Islet of Langerhans (tissue), 1 donor: ENCODE results near the gene KDM4B.
"Not testable (repeated sequence)": the region's sequence is repeated elsewhere in the genome, so short reads cannot be mapped to it uniquely, and the experiment has no call there.

Experiments used
- FAIRE-seq: peaks from one replicate; lab custom pipeline; 2011; peaks lifted over from hg19 to GRCh38; lab: Jason Lieb, UNC

KDM4B gene

DNA sequence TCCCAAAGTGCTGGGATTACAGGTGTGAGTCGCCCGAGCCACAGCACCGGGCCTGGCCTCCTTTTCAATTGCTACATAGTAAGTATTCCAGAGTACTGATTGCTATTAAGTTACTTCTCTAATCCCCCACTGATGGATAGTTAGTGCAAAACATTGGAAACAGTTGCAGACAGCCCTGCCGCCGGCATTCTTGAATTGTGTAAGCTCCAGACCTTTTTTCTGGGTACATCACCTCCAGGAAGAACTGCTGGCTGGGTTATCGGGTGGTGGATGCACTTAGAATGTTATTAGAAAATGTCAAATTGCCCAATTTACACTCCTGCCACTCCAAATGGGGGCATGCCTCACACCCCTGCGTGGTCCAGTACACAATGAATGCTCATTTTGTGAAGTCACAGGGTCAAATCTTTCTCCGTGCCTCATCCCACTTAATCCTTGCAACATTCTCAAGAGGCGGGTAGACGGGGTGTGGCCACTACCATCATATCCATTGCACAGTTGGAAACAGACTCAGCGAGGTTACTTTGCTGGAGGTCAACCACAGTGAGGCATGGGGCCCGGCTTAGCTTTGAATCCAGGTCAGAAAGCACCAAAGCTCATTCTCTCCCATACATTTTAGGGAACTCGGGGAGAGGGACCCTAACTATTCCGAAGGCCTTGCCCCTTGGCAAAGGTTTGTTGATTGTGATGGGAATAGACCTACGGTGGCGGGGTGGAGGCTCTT is 1.0 kb upstream of the KDM4B start:
- FAIRE-seq: no peak

DNA sequence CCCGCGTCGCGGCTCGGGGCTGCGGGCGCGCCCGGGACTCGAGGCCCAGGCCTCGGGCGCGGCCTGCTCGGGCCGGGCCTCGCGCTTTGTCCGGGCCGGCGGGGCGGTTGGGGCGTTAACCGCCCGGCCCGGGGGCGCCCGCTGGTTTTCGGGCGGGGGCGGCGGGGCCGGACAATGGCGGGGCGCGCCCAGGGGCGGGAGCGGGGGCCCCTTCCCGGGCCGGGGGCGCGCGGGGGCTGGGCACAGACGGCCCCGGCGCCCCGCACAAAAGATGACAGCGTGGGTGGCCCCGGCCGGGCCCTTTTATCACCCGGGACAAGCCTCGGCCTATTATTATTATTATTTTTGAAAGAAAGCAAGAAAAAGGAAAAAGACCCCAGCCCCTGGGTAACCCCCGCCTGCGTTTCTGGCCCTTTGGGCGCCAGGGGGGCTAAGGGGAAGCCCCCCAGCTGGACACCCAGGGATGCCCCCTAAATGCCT is 419 bp downstream of the KDM4B start:
- FAIRE-seq: no peak

DNA sequence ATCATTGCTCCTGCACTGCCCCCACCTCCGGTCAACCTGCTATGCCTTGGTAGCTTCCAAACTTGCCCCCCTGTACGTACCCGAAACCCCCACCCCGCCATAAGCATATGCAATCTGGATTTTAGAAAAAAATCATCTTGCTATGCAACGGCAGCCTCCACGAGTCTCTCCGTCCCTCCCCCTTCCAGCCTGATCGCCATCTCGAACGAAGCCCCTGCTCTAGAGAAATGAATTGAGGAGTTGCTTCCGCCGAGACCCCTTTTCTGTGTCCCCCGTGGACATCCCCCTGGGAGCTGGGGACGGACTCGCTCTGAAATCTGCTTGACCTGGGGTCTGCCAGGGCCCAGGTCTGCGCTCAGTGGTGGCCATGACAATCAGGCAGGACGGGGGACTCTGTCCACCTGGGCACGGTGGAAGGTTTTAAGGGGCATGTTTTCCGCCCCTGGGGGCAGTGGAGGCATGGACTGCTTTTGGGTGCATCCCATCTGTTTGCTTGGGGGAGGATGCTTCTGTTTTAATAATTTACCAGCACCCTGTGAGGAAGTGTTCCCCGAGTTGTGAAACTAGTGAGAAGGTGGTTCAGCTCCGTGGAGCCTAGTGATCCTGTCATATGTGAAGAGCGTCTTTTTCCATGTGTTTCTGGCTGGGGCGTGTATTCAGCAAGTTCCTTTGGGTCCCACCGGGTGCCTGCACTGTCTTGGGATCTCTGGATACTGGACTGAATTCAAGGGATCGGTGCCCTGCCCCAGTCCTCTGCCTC is 1.0 kb downstream of the KDM4B start:
- no peak for FAIRE-seq

DNA sequence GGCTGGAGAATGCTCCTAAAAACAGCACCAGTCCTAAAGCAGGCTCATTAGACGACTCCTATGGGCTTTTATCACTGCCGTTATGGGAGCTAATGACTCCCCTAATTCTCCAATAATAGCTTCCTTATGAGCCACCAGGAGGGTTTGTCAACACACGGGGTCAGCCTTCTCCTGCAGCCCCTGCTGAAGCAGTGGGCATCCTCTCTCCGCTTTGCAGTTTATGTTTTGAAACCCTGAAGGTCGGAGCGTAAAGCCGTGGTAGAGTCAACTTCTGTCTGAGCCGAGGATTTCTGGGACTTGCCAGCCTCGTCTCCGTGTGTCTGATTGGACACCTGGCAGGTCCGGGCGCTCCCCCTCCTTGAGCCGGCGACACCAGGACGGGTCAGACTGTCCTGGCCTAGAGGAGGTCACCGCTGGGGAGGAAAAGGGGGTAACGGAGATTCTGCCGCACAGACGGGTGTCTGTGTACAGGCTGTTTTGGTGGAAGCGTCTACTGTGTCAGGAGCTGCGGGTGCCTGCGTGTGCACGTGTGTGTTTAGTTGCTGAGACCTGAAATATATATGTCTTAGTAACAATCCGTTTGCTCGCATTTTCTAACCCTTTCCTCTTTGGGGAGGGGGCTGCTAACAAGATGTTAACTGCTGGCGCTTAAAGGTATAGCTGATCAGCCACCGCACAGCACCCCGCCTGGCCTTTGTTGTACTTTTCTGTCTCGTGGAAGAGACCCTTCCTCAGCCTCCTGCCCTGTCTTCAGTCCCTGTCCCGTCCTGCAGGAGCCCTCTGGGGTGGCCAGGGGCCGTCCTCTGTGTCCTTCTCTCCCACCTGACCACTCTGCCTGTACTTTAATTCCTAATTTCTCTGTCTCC is 1.9 kb downstream of the KDM4B start:
- FAIRE-seq: no peak

DNA sequence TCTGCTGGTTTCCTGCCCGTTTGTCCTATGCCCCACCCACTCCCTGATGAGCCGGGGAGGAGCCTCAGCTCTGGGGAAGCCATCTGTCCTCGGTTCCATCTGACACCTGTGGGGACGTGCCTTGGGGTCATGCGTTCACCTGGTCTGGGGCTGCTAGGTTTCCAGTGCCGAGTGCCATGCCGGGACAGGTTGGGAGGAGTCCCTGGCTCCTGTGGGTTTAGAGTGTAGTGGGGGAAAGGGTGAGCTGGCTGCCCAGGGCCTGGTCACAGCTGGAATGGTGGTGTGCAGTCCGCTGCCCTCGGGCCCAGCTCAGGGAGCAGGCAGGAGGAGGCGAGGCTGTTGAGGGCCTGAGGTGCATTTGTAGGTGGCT is 2.5 kb downstream of the KDM4B start:
- no peak for FAIRE-seq

DNA sequence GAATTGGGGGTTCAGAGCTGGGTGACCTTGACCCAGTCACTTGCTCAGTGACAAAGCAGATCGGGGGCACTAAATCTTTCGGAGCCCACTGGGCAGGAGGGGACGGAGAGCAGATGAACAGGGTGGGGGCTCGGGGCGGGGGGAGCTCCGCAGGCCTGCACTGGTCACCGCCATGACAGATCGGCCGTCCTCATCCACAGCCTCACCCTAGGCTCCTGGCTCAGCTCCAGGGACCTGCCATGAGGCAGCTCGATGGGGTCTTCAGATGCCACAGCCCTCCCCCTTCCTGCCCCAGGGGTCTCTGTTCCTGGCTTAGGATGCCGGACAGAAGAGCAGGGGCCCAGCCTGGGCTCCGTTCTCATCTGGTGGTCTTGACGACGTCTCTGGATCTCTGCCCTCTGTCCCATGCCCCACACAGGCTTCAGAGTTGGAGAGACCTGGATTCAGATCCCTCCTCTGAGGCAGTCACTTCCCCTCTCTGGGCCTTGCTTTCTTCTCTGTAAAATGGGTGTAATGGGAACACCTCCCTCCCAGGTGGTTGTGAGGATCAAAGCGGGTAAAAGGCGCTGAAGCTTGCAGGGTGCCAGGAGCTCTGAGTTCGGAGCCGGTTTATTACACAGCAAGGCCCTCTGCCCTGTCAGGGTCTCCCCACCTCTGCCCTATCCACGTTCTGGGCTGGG is 3.0 kb downstream of the KDM4B start:
- no peak for FAIRE-seq

DNA sequence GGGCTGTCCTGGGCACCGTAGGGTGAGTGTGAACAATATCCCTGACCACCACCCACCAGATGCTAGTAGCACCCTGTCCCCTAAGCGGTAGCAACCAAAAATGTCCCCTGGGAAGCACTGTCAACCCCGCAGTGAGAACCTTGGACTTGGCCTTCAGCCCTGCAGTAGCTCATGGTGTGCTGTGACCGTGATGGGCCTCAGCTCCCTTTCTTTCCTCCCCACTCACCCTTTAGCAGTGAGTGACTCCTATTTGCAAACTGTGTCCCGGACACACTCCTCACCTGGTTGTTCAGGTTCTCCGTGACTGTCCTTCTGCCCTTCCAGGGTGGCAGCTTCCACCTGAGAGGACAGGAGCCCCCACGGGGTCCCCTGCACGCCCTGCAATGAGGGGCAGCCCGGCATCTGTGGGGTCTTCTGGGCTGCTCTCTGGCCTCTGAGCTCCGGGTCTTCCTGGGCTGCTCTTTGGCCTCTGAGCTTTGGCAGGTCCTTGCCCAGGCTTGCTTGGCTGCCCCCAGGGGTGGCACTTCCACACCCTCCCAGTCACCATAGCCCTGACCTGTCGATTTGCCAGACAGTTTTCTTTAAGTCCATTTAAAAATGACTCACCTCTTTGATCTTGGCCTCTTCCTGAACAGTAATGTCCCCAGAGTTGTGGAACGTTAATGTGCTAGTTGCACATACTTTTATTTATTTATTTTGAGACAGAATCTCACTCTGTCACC is 3.8 kb downstream of the KDM4B start:
- no peak for FAIRE-seq

DNA sequence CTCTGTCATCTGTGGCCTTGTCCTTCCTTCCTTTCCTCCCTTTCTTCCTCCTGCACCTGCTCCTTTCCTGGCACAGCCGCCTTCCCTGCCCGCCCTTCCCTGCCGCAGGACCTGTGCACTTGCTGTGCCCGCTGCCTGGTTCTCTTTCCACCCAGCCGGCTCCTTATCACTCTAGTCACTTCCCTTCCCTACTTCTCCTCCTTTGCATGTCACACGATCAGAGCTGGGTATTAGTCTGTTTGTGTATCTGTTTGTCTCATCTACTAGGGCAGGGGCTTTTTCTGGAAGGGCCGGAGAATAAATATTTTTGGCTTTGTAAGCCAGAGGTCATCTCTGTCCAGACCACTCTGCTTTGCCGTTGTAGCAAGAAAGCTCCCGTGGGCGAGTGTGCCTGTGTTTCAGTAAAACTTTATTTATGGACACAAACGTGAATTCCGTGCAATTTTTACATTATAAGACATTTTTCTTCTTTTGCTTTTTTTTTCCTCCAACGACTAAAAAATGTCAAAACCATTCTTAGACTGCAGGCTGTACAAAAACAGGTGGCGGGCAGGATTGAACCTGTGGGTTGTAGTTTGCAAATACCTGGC is 6.1 kb downstream of the KDM4B start:
- no peak for FAIRE-seq

DNA sequence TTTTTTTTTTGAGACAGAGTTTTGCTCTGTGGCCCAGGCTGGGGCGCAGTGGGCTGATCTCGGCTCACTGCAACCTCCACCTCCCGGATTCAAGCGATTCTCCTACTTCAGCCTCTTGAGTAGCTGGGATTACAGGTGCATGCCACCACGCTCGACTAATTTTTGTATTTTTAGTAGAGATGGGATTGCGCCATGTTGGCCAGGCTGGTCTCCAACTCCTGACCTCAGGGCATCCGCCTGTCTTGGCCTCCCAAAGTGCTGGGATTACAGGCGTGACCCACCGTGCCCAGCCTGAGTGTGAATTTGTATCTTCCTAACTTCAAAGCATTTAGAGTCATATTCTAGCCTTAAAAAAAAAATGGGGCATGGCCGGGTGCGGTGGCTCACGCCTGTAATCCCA is 6.7 kb downstream of the KDM4B start:
- FAIRE-seq: not testable (repeated sequence)

DNA sequence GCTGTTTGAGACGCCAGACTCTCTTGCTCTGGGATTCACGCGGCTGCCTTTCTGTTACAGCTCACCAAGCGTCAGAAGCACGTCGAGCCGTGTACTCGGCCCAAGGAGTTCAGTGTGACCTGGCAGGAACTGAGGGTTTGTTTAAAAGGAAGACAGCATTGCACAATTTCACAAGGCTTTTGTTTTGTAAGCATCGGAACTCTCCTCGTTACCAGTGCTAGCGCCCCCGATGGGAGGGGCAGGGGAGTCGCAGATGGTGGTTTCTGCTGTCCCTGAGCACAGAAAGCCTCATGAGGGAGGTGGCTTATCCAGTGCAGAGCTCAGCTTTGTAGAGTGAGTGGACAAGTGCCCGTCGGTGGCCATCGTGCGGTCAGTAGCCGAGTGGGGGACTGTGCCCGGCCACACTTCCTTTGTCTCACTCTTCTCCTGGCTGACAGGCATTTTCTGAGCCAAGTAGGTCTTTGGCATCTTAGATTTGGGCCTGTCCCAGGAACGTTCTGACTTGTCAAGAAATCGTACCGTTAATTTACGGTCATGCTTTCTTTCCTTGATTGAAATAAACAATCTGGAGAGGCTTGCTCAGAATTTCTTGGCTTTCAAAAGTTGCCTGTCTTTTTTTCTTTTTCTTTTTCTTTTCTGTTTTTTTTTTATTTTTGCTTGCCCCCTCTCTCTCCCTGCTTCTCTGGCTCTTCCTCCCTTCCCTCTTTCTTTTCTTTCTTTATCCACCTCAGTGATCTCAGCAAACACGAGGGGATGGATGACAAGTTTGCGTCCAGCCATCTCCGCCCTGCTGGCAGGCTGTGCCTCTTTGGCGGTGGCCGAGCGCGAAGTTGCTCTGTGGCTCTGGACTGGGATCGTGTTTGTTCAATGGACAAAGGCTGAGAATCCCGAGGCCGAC is 7.7 kb downstream of the KDM4B start:
- no peak for FAIRE-seq

DNA sequence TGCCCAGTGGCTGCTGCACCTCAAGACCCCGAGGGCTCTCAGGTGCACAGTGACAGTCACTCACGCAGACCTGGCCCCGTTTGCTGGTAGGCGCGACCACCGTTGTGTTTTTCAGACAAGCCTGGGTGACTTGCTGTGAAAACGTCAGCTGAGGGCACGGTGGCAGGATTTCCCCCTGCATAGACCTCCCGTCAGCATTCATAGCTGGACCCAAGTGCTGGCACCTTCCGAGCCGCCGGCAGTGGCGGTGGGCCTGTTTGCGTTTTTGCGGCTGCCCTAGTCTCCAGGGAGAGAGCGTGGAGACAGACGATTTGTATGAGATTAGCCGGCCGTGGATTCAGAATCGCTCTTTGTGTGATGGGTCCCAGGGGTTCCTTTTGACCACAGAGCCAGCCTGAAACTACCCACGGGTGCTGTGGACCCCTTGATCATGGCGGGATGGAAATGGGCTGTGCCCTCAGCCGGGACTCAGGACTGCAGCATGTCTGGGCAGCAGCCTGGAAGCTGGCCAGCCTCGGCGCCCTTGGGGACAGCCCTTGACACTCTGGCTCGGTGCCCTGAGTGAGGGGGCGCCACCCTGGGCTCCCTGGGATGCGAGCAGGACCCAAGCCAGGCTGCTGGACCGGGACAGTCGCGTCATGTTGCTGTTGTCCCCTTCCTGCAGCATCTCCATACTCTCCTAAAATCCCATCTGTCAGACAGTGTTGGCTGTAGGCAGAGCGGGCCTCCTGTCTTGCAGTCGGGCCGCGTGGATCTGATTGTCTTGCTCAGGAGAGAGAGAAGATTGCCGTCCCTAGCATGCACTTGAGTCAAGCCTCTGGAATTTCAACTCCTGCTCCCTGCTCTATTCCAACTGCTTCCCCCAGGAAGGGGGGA is 8.6 kb downstream of the KDM4B start:
- no peak for FAIRE-seq

DNA sequence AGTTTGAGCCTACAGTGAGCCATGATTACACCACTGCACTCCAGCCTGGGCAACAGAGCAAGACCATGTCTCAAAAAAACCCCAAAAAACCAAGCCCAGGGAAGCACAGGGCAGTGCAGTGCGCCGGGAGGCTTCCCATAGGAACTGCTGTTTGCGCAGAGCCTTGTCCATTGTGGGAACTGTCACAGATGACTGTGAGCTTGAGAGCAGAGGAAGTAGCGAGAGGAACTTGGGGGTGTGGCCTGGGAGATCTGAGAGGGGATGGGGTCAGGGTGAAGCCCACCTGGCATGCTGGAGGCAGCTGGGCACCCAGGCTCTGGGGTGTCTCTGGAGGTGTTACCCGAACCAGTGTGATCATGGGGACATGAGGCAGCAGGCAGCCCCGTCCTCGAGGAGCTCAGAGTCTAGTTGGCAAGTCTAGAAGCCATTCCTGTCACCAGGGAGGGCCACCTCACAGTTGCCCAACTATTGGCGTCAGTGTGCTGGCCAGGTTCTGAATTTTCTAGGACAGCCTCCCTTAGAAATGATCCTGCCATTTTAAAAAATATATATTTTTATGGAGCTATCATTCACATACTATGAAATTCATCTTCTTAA is 10.4 kb downstream of the KDM4B start:
- FAIRE-seq: no peak

DNA sequence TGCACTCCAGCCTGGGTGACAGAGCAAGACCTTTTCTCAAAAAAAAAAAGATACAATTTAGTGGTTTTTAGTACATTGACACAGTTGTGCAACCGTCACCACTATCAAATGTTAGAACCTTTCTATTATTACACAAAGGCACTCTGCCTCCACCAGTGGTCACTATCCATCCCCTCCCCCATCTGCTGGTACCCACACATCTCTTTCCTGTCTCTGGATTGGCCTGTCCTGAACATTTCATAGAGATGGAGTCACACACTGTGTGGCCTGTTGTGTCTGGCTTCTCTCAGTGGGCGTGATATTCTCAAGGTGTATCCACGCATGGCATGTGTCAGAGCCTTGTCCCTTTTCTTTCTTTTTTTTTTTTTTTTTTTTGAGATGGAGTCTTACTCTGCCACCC is 11.2 kb downstream of the KDM4B start:
- FAIRE-seq: no peak

DNA sequence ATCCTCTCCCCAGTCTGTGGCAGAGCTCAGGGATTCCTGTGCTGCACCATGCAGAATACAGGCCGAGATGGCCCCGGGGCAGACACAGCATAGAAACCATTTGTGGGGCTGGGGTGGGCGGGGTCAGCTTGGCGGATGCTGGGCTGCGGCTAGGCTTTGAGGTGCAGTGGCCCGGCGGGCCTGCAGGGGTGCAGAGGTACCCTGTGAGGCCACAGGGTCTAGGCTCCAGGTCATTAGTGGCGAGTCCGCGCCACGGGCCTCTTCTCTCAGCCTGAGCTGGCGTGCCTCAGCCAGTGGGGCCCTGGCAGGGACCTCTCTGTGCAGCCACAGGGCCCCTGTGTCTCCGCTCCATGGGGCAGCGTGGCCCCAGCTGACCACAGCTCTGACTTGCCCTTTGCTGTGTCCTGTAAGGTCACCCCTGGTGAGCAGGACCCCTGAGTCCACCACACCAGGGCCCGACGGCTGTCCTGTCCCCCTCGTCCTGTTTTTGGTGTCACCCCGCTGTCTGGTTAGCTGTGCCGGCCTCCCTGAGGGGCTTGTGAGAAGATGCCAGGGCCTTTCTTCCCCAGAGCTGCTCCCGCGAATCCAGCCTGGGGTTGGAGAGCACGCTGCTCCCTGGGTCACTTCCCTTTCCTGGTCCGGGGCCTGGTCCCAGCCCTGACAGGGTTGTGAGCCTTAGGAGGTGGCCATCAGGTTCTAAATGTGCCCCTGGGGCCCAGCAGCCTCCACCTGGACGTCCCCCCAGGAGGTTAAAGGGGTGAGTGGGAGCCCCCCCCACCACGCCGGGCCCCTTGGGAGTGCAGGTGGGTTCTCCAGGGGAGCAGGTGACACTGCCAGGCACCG is 12.1 kb downstream of the KDM4B start:
- no peak for FAIRE-seq

DNA sequence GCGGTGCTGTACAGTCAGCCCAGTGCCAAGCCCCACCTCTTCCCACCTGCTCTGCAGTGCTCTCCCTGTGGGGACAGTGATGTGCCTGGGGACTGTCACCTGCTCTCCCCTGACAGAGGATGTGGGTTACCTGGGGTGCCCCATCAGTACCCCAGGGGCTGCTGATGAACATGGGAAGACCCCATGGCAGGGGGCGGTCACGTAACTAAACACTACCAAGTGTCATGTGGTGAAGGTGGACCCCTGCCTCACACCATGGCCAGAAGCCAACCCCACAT is 12.7 kb downstream of the KDM4B start:
- no peak for FAIRE-seq

DNA sequence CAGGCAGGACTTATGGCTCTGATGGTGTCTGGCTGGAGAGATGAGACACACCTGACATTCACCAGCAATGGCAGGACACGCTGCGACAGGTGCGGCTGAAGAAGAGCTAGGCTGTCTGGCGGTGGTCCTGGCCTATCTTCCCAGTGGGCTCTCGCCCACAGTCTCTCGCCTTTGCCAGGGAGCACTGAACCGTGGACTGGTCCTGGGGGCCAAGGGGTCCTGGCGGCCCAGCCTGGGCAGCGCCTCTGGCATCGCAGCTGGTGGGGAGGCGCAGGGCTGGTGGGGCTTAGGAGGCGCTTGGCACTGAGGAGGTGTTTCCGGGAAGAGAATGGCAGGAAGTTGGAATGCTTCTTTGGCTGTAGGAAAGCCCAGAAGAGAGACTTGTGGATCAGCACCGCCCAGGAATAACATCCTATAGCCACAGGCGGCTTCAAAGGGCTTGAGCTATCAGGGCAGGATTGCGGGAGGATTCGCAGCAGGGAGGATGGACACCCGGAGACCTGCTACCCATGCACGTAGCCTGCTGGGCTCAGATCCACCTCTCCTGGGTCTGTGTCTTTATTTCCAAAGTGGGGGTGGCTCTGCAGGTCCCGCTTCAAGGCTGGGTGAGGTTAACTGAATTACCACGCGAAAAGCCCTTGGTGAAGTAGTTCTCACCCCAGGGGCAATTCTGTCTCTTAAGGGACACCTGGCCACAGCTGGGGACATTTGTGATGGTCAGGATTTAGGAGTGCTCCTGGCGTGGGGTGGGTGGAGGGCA is 14.6 kb downstream of the KDM4B start:
- FAIRE-seq: no peak

DNA sequence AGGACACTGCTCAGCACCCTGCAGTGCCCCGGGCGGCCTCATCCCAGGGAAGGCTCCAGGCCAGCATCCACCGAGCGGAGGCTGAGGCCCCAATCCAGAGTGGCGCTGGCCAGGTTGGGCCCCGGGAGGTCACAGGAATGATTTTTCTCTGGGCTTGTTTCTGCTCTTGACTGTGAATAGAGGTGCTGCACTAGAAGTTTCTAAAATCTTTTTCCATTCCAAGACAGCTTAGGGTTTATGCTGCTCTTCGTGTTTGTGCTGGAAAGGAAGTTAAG is 15.1 kb downstream of the KDM4B start:
- no peak for FAIRE-seq
